Caco-2 (cell line): ENCODE results near the gene PEX26. TPM values are rescaled to one million over a fixed set of nuclear protein-coding genes. Genes with fewer than 3 reads are reported as not detected.

ENCODE experiments used
- BruUV-seq: library from RNA; stranded (reverse); fragments of 400-500 nt; replicated peaks from 2 replicates; lab custom pipeline; 2021; lab: Mats Ljungman, UMichigan
- CTCF ChIA-PET: fragments of 300-600 bp; sonication (Branson Sonifier 250); formaldehyde crosslinking; loops from one replicate; lab custom pipeline; 2022; ENCODE audit warnings: antibody characterized with exemption; lab: Charles Lee
- POLR2A ChIA-PET: fragments of 300-600 bp; sonication (Branson Sonifier 250); formaldehyde crosslinking; loops from one replicate; lab custom pipeline; 2022; ENCODE audit warnings: antibody characterized with exemption; lab: Charles Lee
- DNase-seq, 2 experiments: peaks; one replicate each; pipeline versions ENCODE4 v3.0.0 to v3.0.0-alpha.2; 2020 to 2022
- H3K27me3 ChIP-seq: replicated peaks from 2 replicates; pipeline ENCODE4 v1.6.0; 2011; ENCODE audit warnings: low read length; ENCODE audit not compliant: control insufficient read depth, insufficient read depth
- H3K36me3 ChIP-seq: 2 replicates; pipeline ENCODE4 v1.5.1; 2011; ENCODE audit warnings: low read length; ENCODE audit not compliant: control insufficient read depth, insufficient read depth
- H3K4me1 ChIP-seq: fragments of 250-450 bp; sonication (Bioruptor Pico); 2 replicates; pipeline ENCODE4 v1.5.1; 2020; ENCODE audit warnings: mild to moderate bottlenecking
- H3K4me3 ChIP-seq: 2 replicates; pipeline ENCODE4 v1.5.1; 2011; ENCODE audit warnings: low read depth, mild to moderate bottlenecking, control low read depth, low read length
- H3K9me3 ChIP-seq: fragments of 250-450 bp; sonication (Bioruptor Pico); 2 replicates; pipeline ENCODE4 v1.5.1; 2020; ENCODE audit warnings: mild to moderate bottlenecking, moderate library complexity
- H3K27ac Mint-ChIP-seq: one replicate; pipeline ENCODE4 v1.8.0; 2022; ENCODE audit warnings: mixed read lengths; ENCODE audit not compliant: unreplicated experiment
- H3K27me3 Mint-ChIP-seq: one replicate; pipeline ENCODE4 v1.8.0; 2022; ENCODE audit warnings: mixed read lengths; ENCODE audit not compliant: insufficient read depth, unreplicated experiment
- H3K36me3 Mint-ChIP-seq: one replicate; pipeline ENCODE4 v1.8.0; 2022; ENCODE audit warnings: mild to moderate bottlenecking, mixed read lengths; ENCODE audit not compliant: insufficient read depth, unreplicated experiment
- H3K4me1 Mint-ChIP-seq: one replicate; pipeline ENCODE4 v1.8.0; 2022; ENCODE audit warnings: low read depth, mixed read lengths; ENCODE audit not compliant: unreplicated experiment
- H3K4me3 Mint-ChIP-seq: one replicate; pipeline ENCODE4 v1.8.0; 2022; ENCODE audit warnings: mild to moderate bottlenecking, moderate library complexity, mixed read lengths; ENCODE audit not compliant: unreplicated experiment
- H3K9me3 Mint-ChIP-seq: one replicate; pipeline ENCODE4 v1.8.0; 2022; ENCODE audit warnings: mixed read lengths; ENCODE audit not compliant: unreplicated experiment
- CTCF ChIP-seq, 2 experiments: fragments of 200-600 bp in 1 of 2; IDR thresholded peaks; 1 replicate in 1 of 2; 2 replicates in 1 of 2; pipeline versions ENCODE4 v1.5.1 to v1.8.0; 2011 to 2022; ENCODE audit warnings: antibody characterized with exemption in 1 of 2, control low read depth in 1 of 2, inconsistent platforms in 1 of 2, low read depth in 1 of 2, low read length in 1 of 2, mild to moderate bottlenecking in 1 of 2, moderate library complexity in 1 of 2; ENCODE audit not compliant: insufficient read depth in 1 of 2, severe bottlenecking in 1 of 2, unreplicated experiment in 1 of 2
- intact Hi-C: fragments of 100-400 bp; cut with micrococcal nuclease; formaldehyde crosslinking; loops from one replicate; pipeline ENCODE4 v1.10.0; 2022; ENCODE audit not compliant: unreplicated experiment
- total RNA-seq: library from RNA; stranded (reverse); gene quantifications from 2 replicates; pipeline ENCODE4 v1.2.3, GENCODE V29; 2022

The PEX26 gene
- total RNA-seq, 1 experiment from 2014 or later, result 40.6 TPM

GRCh38 chr22:18112440-18112839 lies 34.6 kb downstream of the PEX26 start:
- BruUV-seq, result no TSS peak
- H3K27me3 ChIP-seq, result no peaks in the 10 kb centered on the region
- peaks cover 5% of the 10 kb centered on the region for H3K27me3 Mint-ChIP-seq
- CTCF ChIA-PET, result interaction anchor here (0.7 kb wide), 1 partner anchor 9 kb away, joined by 3 read pairs; no protein-coding TSS in a partner anchor
- no peaks in the 10 kb centered on the region for H3K36me3 ChIP-seq
- H3K4me1 ChIP-seq, result no peaks in the 10 kb centered on the region
- H3K27ac Mint-ChIP-seq, result no peak overlapping the region
- H3K9me3 ChIP-seq, result no peaks in the 10 kb centered on the region
- no peak for TF ChIP-seq CTCF (IDR thresholded peaks at IDR 0.05; ENCODE audit: insufficient read depth in 1 of 2, low read depth in 1 of 2, low read length in 1 of 2, severe bottlenecking in 1 of 2, unreplicated experiment in 1 of 2)
- H3K4me1 Mint-ChIP-seq, result no peaks in the 10 kb centered on the region
- POLR2A ChIA-PET, result no interaction called here
- no peak overlapping the region for H3K4me3 Mint-ChIP-seq
- intact Hi-C loops, result no loop called here
- H3K9me3 Mint-ChIP-seq, result no peaks in the 10 kb centered on the region
- no peaks in the 10 kb centered on the region for H3K36me3 Mint-ChIP-seq
- H3K4me3 ChIP-seq, result no peak overlapping the region
- DNase-seq, result no peak

GRCh38 chr22:18113680-18114394 lies 36.0 kb downstream of the PEX26 start:
- no TSS peak for BruUV-seq
- TF ChIP-seq CTCF (IDR thresholded peaks at IDR 0.05; ENCODE audit: insufficient read depth in 1 of 2, low read depth in 1 of 2, low read length in 1 of 2, severe bottlenecking in 1 of 2, unreplicated experiment in 1 of 2), result no peak
- Histone ChIP-seq H3K27me3 (no peaks in the 10 kb centered on the region; the same call in 1 of the 2 replicates), H3K9me3 (no peaks in the 10 kb centered on the region), H3K36me3 (no peaks in the 10 kb centered on the region), H3K4me3 (no peak overlapping the region), H3K4me1 (no peaks in the 10 kb centered on the region)
- no peaks in the 10 kb centered on the region for H3K36me3 Mint-ChIP-seq
- no peaks in the 10 kb centered on the region for H3K9me3 Mint-ChIP-seq
- H3K4me1 Mint-ChIP-seq, result no peaks in the 10 kb centered on the region
- DNase-seq, result no peak
- peaks cover 5% of the 10 kb centered on the region for H3K27me3 Mint-ChIP-seq
- no peak overlapping the region for H3K4me3 Mint-ChIP-seq
- POLR2A ChIA-PET, result no interaction called here
- intact Hi-C loops, result no loop called here
- CTCF ChIA-PET, result no interaction called here
- H3K27ac Mint-ChIP-seq, result no peak overlapping the region

- BruUV-seq, result no TSS peak
- intact Hi-C loops, result no loop called here
- Mint-ChIP-seq H3K27me3 (peaks cover 5% of the 10 kb centered on the region), H3K27ac (no peak overlapping the region), H3K4me1 (no peaks in the 10 kb centered on the region), H3K4me3 (no peak overlapping the region), H3K9me3 (no peaks in the 10 kb centered on the region), H3K36me3 (no peaks in the 10 kb centered on the region)
- POLR2A ChIA-PET, result no interaction called here
- H3K27me3 ChIP-seq, result no peaks in the 10 kb centered on the region; the same call in 1 of the 2 replicates
- DNase-seq, result no peak
- no peak overlapping the region for H3K4me3 ChIP-seq
- H3K4me1 ChIP-seq, result no peaks in the 10 kb centered on the region
- H3K9me3 ChIP-seq, result no peaks in the 10 kb centered on the region
- CTCF ChIA-PET, result no interaction called here
- TF ChIP-seq CTCF (IDR thresholded peaks at IDR 0.05; ENCODE audit: insufficient read depth in 1 of 2, low read depth in 1 of 2, low read length in 1 of 2, severe bottlenecking in 1 of 2, unreplicated experiment in 1 of 2), result no peak
- H3K36me3 ChIP-seq, result no peaks in the 10 kb centered on the region
Measured at GRCh38 chr22:18114495-18114894, 36.7 kb downstream of the PEX26 start.
